Measurements from ENCODE around the gene GNL1.

DNA sequence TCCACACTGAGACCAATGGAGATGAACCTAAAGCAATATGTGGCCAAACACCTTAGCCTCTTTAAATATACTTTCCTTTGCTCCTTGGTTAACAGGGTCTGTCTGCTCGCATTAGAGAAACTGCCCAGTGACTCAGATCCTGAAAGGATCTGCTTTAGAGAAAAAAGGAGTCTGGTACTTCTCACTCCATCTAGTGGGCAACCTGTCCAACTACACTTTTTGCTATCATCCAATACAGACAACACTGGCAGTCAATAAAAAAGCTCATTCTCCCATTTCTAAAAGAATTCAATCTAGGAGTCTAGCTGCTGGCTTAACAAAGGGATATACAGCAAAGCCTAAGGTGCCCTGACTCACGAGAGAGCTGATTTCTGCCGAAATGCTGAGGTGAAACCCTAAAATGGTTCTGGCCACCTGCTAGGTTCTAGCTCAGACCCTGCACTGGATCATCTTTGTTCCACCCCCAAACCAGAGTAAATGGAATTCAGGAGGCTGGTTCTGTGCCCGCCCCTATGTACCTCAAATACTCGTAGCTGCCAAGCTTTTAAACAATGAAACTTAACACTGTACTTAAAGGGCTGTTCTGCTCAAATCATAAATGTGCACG lies 11.5 kb downstream of the GNL1 start:
- TF ChIP-seq CTCF (IDR thresholded peaks at IDR 0.05; ENCODE audit: low read length), result peak; percentile 72
- no peak for TF ChIP-seq EZH2 (IDR thresholded peaks at IDR 0.05; ENCODE audit: borderline replicate concordance, low read length)
